MCF 10A (cell line): Measurements from ENCODE around the gene PFDN2. TPM values are rescaled to one million over a fixed set of nuclear protein-coding genes. Genes with fewer than 3 reads are reported as not detected.

Source experiments
- BruUV-seq: library from RNA; stranded (reverse); fragments of 400-500 nt; replicated peaks from 2 replicates; lab custom pipeline; 2021; lab: Mats Ljungman, UMichigan
- CTCF ChIA-PET: fragments of 300-600 bp; sonication (Branson Sonifier 250); formaldehyde crosslinking; extraction: SDS; loops from one replicate; lab custom pipeline; 2021; ENCODE audit warnings: antibody characterized with exemption, inconsistent platforms; lab: Yijun Ruan, JAX
- POLR2A ChIA-PET: fragments of 300-600, 350-650 bp; sonication (Branson Sonifier 250); formaldehyde crosslinking; extraction: SDS; loops from one replicate; lab custom pipeline; 2020; ENCODE audit warnings: antibody characterized with exemption, inconsistent platforms; lab: Yijun Ruan, JAX
- DNase-seq: peaks from one replicate; pipeline ENCODE4 v3.0.0-alpha.2; 2018; ENCODE audit not compliant: unreplicated experiment
- H3K27ac Mint-ChIP-seq: one replicate; pipeline ENCODE4 v1.8.0; 2022; ENCODE audit warnings: mild to moderate bottlenecking, low read depth, mixed read lengths; ENCODE audit not compliant: unreplicated experiment
- H3K27me3 Mint-ChIP-seq: one replicate; pipeline ENCODE4 v1.8.0; 2022; ENCODE audit warnings: mixed read lengths; ENCODE audit not compliant: insufficient read depth, unreplicated experiment
- H3K36me3 Mint-ChIP-seq: one replicate; pipeline ENCODE4 v1.8.0; 2022; ENCODE audit warnings: mild to moderate bottlenecking, moderate library complexity, mixed read lengths; ENCODE audit not compliant: insufficient read depth, unreplicated experiment
- H3K4me1 Mint-ChIP-seq: one replicate; pipeline ENCODE4 v1.8.0; 2022; ENCODE audit warnings: mixed read lengths; ENCODE audit not compliant: insufficient read depth, unreplicated experiment
- H3K4me3 Mint-ChIP-seq: one replicate; pipeline ENCODE4 v1.8.0; 2022; ENCODE audit warnings: mild to moderate bottlenecking, moderate library complexity, mixed read lengths; ENCODE audit not compliant: unreplicated experiment
- H3K9me3 Mint-ChIP-seq: one replicate; pipeline ENCODE4 v1.8.0; 2022; ENCODE audit warnings: mixed read lengths; ENCODE audit not compliant: unreplicated experiment
- intact Hi-C: fragments of 100-400 bp; cut with micrococcal nuclease; formaldehyde crosslinking; loops from 2 replicates; pipeline ENCODE4 v1.14.1; 2022
- total RNA-seq: library from RNA; stranded (reverse); gene quantifications from 2 replicates; pipeline ENCODE4 v1.2.3, GENCODE V29; 2022
- TF ChIP-seq, protein P1 (sequence below): fragments of 200-600 bp; IDR thresholded peaks from one replicate; pipeline ENCODE4 v1.8.0; 2022; ENCODE audit warnings: antibody characterized with exemption, mild to moderate bottlenecking; ENCODE audit not compliant: unreplicated experiment

PFDN2 gene
- total RNA-seq, 1 experiment from 2014 or later: 514 TPM

- peaks cover 43% of the 10 kb centered on the region for H3K36me3 Mint-ChIP-seq
- H3K27me3 Mint-ChIP-seq: no peaks in the 10 kb centered on the region
- H3K9me3 Mint-ChIP-seq: no peaks in the 10 kb centered on the region
- H3K4me1 Mint-ChIP-seq: peaks cover 45% of the 10 kb centered on the region
- peak overlapping the region; percentile 87 for H3K4me3 Mint-ChIP-seq
- peak overlapping the region; percentile 94 for H3K27ac Mint-ChIP-seq
- BruUV-seq: no TSS peak
- TF ChIP-seq, protein P1, sequence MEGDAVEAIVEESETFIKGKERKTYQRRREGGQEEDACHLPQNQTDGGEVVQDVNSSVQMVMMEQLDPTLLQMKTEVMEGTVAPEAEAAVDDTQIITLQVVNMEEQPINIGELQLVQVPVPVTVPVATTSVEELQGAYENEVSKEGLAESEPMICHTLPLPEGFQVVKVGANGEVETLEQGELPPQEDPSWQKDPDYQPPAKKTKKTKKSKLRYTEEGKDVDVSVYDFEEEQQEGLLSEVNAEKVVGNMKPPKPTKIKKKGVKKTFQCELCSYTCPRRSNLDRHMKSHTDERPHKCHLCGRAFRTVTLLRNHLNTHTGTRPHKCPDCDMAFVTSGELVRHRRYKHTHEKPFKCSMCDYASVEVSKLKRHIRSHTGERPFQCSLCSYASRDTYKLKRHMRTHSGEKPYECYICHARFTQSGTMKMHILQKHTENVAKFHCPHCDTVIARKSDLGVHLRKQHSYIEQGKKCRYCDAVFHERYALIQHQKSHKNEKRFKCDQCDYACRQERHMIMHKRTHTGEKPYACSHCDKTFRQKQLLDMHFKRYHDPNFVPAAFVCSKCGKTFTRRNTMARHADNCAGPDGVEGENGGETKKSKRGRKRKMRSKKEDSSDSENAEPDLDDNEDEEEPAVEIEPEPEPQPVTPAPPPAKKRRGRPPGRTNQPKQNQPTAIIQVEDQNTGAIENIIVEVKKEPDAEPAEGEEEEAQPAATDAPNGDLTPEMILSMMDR: no peak
- no peak for DNase-seq
- POLR2A ChIA-PET: interaction anchor here (0.6 to 3.5 kb wide), 13 partner anchors 9 to 229 kb away, joined by 3 to 23 read pairs (median 5); partner anchors contain the start of genes B4GALT3, DEDD, F11R and NDUFS2
- CTCF ChIA-PET: interaction anchor here (0.6 to 2.4 kb wide), 18 partner anchors 8 to 1535 kb away, joined by 3 to 26 read pairs (median 3); partner anchors contain the start of genes DEDD, NIT1, PFDN2 and PPOX
- intact Hi-C loops: no loop called here
Measured at GRCh38 chr1:161158316-161159010, 40.6 kb upstream of the PFDN2 start.

GRCh38 chr1:161157867-161158266 is 40.0 kb upstream of the PFDN2 start:
- POLR2A ChIA-PET: interaction anchor here (0.5 to 3.5 kb wide), 12 partner anchors 9 to 382 kb away, joined by 3 to 23 read pairs (median 7); partner anchors contain the start of genes B4GALT3, DEDD, F11R and NDUFS2
- Mint-ChIP-seq H3K4me1 (peaks cover 40% of the 10 kb centered on the region), H3K27ac (no peak overlapping the region), H3K9me3 (no peaks in the 10 kb centered on the region), H3K36me3 (peaks cover 38% of the 10 kb centered on the region), H3K27me3 (no peaks in the 10 kb centered on the region), H3K4me3 (no peak overlapping the region)
- CTCF ChIA-PET: interaction anchor here (0.6 to 2.4 kb wide), 16 partner anchors 8 to 164 kb away, joined by 3 to 26 read pairs (median 3); partner anchors contain the start of genes DEDD, NIT1, PFDN2 and PPOX
- BruUV-seq: no TSS peak
- intact Hi-C loops: no loop called here
- no peak for DNase-seq
- TF ChIP-seq, protein P1: no peak

DNA sequence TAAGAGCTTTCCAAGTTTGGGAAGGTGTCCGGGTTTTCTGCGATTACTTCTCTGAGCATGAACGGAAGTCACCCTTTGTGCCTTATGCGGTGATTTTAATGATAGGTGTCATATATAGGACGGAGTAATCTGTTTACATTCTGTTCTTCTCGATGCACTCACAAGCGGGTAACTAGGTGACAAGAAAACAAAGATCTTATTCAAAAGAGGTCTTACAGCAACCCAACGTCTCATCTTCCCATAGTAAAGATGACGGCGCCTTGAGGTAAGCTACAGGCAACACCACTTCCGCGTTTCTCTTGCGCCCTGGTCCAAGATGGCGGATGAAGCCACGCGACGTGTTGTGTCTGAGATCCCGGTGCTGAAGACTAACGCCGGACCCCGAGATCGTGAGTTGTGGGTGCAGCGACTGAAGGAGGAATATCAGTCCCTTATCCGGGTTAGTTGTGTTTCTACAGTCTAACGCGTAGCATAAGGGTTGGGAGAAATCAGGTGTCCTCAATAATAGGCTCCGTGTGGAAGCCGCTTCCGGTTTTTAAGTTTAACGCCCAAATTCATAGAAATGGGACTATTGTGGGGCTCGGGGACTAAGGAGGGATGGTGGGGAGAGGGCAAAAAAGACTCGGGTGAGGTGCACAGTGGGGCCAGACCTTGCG is 36.0 kb upstream of the PFDN2 start, which contains the start of gene UFC1:
Gene UFC1 (plus strand): TSS at position 297 of the 656 bp plus-strand sequence. CDS start 20 bp downstream, at position 317.
- no peaks in the 10 kb centered on the region for H3K27me3 Mint-ChIP-seq
- H3K4me1 Mint-ChIP-seq: peaks cover 18% of the 10 kb centered on the region
- intact Hi-C loops: no loop called here
- H3K27ac Mint-ChIP-seq: peak within 1 kb of the TSS; percentile 100
- POLR2A ChIA-PET: interaction anchor here (0.6 to 9.6 kb wide), 20 partner anchors 8 to 648 kb away, joined by 3 to 210 read pairs (median 6); partner anchors contain the start of genes B4GALT3, DEDD, F11R and NDUFS2
- H3K36me3 Mint-ChIP-seq: peaks cover 24% of the 10 kb centered on the region
- H3K9me3 Mint-ChIP-seq: no peaks in the 10 kb centered on the region
- CTCF ChIA-PET: interaction anchor here (0.6 to 2.2 kb wide), 6 partner anchors 12 to 1053 kb away, joined by 3 to 5 read pairs (median 3); partner anchors contain the start of genes PFDN2 and PPOX
- TF ChIP-seq, protein P1: no peak
- peak within 1 kb of the TSS; percentile 92 for H3K4me3 Mint-ChIP-seq
- TSS peak; percentile 96 for BruUV-seq
- DNase-seq: peak; percentile 94
